Stimulated activated CD4-positive, alpha-beta T cell treated with anti-CD3 and anti-CD28 coated beads, Interleukin-12 subunit alpha, Interleukin-12 subunit beta, amount 100 ng/mL, for 24 hours (primary cell): ENCODE results near the gene COG2.

ENCODE experiments used
- DNase-seq, 2 experiments: peaks; one replicate each; pipeline ENCODE4 v3.0.0-alpha.2; 2020; ENCODE audit warnings: low read depth in 2 of 2

COG2 gene

GRCh38 chr1:230701895-230702768 is 59.9 kb downstream of the COG2 start:
- DNase-seq: no peak

DNA sequence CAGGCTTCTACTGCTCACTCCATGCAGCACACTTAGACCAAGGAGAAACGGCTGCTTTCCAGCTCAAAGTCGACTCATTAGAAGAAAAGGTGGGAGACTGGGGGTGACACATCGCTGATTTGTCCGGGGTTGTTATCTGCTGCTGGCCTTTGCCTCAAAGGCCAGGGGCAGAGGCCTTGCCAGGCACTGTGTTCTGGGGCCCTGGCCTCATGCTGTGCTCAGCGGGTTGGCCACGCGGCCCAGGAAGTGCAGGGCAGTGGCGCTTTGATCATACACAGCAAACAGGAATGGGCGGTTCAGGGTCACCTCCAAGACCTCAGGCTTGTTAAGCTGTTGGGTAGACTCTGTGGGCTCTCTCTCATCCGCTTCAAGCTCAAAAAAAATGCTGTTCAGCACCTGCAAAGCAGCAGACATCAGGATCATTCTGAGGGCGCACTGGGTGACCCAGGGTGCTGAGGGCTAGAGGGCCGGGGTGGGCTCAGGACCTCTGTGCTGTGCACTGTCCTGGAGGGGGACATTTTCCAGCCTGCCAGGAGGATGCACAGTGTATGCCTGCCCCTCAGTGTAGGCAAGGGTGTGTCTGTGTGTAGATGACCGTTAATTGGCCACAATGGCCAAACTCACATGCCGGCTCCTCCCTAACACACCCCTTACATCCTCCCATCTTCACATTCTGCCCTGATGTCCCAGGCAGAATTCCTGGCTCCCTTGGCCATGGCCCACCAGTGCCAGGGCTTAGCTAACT is 60.8 kb downstream of the COG2 start:
- no peak for DNase-seq

GRCh38 chr1:230703679-230704385 is 61.6 kb downstream of the COG2 start:
- no peak for DNase-seq

GRCh38 chr1:230704830-230705229 is 62.5 kb downstream of the COG2 start:
- DNase-seq: no peak

DNA sequence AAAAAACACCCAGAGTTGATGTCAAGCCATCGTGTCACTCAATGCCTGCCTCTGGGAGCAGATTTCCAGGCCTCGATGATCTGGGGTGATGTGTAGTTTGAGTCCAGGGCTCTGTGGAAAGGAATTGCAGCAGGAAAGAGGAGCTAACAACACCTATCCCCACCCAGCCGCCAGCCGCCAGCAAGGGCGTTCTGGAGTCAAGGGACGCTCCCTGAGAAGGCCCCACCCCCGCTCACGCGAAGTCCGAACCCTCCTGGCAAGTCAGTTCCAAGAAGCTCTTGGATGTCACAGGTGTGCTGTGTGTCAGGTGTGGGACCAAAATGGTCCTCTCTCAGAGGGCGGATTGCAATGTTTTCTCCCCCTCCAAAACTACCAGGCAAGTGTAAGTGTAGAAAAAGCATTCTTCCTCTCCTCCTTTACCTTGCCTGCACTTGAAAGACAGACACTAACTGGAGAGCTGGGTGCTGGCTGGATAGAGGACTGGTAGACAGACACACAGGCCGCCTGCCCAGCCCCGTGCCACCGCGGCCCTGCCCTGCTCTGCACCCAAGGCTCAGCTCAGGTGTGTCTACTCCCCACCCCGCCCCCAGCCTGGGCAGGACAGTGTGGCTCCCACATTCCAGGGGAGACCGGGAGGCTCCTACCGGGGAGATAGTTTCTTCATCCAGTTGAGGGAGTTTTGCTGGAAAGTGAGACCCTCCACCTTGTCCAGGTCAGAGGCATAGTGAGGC is 63.2 kb downstream of the COG2 start:
- no peak for DNase-seq

DNA sequence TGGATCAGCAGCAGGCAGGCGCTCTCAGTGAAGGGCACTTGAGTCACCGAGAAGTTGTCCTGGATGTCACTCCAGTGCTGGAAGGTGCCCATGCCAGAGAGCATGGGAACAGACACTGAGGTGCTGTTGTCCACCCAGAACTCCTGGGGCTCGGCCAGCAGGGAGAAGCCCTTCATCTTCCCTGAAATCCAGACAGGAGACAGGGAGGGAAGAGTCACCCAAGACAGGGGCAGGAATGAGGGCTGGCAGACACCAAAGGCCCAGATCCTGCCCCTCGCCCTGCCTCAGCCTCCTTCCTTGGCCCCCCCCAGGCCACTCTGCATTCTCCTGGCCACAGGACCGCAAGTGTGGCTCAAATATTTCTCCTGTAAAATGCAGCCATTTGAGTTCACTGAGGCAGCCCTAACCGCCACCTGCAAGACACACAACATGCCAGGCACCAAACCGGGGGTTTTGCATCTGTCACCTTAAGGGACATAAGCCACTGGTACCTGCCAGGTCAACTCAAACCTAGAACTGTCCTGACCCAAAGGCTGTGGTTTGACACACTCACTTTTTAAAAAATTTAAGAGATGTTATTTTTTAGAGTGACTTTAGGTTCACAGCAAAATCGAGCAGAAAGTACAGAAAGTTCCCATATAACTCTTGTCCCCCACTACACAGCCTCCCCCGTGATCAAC is 63.9 kb downstream of the COG2 start:
- DNase-seq: no peak

DNA sequence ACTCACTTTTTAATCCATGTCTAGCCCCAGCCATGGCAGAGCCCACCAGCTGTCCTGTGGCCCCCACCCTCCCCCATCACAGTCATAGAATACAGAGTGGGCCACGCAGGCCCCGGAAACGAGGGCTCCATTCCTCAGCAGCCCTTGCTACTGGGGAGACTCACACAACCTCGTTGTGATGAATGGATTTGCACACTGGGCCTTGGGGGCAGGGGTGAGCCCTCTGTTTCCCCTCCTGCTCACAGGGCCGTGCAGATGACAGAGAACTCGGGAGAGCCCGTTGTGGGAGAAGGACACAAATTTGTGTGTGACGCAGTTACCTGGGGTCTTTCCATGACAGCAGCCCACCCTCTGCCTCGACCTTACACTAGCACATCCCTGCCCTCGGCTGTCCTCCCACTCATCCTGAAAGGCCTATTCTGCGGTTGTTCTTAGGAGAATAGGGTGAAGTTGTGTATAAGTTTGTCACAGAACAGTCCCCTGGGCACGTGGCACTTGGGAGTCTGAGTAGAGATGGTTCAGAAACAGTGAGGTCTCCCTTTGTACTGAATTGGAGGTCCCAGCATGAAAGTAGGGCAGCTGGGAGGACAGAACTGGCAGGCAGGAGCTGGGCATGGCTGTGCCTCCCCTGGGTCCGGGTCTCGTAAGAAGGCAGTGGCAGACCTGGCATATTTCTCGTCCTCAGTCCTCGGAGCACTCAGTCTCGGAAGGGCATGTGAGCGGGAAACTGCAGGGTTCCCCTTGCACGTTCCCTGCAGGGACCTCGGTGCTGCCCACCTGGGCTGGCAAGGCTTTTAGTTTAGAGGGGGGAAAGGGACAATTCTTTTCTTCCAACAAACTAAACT is 64.8 kb downstream of the COG2 start:
- no peak for DNase-seq

DNA sequence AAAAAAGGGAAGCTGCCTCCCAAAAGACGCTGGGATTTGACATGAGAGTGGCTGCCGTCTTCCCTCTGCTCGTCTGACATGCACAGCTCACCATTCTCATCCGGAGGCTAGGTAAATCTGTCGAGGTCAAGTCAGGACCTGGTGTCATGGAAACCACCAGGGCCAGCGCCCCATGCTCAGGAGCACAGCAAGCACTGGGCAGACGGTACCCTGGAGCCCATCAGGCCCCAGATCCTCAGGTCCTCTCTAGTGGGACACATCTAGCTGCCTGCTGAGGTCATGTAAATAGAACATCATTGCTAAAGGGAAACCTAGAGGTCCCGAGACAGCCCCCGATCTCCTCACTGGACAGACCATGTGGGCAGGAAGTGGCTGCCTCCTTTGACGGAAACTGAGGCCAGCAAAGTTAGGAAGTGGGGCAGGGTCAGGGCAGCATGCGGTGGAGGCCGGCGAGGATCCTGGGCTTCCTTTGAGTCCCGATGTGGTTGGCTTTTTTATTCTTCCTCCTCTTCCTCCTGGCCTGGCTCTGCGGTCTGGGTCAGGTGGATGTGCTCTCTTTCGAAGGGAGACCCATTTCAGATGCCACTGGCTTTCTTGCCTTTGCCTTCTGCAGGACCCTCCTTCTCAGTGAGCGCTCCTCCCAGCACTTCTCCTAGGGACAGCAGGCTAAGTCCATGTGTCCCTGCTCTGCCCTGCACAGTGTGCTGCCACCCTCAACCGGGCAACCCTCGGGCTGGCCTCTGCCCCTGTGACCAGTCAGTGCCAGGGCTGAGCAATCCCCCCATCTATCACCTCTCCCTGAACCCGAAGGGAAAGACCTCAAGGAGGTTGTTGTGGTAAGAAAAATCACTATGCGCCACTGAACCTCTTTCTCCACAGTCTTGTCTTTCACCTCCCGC is 65.7 kb downstream of the COG2 start:
- DNase-seq: no peak

- no peak for DNase-seq
Measured at GRCh38 chr1:230708631-230709580, 66.6 kb downstream of the COG2 start.

DNA sequence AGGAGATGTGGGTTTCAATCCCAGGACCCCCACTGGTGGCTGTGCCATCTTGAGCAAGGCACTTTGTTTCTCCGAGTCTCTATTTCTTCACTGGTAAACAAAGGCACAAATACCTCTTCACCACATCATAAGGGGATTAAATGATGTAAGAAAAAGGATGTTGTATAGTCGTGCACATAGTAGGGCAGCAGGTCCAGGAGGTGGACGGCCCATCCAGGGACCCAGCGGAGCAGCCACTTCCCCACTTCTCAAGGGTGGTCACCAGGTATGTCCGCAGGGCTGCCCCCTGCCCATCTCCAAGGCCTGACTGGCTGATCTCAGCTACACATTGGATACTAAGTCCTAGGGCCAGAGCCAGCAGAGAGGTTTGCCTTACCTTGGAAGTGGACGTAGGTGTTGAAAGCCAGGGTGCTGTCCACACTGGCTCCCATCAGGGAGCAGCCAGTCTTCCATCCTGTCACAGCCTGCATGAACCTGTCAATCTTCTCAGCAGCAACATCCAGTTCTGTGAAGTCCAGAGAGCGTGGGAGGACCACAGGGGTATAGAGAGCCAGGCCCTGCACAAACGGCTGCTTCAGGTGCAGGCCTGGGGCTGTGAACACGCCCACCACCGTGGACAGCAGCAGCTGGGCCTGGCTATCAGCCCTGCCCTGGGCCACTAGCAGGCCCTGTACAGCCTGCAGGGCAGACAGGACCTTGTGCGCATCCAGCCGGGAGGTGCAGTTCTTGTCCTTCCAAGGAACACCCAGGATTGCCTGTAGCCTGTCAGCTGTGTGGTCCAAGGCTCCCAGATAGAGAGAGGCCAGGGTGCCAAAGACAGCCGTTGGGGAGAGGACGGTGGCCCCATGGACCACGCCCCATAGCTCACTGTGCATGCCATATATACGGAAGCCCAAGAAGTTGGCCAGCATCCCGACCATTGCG is 67.6 kb downstream of the COG2 start:
- DNase-seq: no peak

DNA sequence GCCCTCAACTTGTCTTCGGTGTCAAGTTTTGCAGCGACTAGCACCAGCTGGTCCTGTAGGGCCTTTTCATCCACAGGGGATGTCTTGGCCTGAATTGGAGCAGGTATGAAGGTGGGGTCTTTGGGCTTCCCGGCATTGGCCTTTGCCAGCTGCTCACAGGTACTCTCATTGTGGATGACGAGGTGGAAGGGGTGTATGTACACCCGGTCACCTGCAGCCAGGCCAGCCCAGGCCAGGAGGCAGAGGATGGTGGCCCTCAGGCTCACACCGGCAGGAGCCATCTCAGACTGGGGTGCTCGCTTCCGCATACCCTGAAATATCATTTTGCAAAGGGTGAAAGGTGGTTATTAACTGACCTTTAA is 68.2 kb downstream of the COG2 start:
- DNase-seq: no peak

DNA sequence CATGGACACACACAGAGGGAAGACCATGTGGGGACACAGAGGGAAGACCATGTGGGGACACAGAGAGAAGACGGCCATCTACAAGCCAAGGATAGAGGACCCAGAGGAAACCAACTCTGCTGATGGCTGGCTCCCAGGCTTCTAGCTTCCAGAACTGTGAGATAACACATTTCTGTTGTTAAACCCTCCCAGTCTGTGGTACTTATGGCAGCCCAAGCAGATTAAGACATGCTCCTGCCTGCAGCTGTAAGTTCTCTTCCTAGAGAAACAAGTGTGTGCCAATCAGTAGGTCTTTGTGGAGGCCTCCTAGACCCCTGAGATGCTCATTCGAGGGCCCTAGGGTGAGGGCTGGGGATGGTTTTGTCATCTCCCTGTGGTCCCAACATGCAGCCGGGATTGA is 69.0 kb downstream of the COG2 start:
- no peak for DNase-seq

DNA sequence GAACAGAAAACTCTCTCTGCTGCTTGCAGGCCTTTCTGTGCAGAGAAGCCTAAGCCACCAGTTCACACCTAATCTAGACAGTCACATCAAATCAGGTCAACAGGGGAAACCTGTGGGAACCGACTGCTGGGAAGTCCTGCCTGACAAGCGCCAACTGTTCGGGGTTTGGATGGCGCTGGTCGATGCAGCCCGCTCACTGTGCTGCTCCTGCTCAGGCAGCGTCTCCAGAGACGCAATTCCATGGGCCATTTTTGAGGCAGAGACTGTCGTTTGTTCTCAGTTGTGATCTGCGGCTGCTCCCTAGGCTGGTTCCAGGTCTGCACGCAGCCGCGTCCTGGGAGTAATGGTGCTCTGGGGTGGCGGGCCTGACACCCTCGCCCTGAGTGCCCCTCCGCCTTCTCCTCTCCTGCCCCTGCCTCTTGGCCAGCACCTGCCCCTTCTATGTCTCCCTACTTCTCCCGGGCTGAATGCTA is 70.2 kb downstream of the COG2 start:
- no peak for DNase-seq

DNA sequence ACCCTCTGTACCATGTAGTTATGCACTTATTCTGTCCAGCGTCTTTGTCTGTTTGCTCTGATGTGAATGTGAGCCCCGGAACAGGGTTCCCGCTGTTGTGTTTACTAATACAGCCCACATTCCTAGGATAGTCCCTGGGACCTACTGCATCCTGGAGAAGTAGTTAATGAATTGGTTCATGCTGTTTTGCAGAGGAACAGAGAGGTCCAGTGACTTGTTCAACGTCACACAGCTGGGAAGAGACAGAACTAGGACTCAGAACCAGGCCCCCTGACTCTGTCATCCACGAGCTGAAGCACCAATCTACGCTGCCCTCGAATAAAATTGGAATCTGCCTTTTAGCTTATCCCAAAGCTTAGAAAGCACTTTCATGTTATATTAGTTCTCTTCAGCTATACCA is 70.9 kb downstream of the COG2 start:
- DNase-seq: no peak

DNA sequence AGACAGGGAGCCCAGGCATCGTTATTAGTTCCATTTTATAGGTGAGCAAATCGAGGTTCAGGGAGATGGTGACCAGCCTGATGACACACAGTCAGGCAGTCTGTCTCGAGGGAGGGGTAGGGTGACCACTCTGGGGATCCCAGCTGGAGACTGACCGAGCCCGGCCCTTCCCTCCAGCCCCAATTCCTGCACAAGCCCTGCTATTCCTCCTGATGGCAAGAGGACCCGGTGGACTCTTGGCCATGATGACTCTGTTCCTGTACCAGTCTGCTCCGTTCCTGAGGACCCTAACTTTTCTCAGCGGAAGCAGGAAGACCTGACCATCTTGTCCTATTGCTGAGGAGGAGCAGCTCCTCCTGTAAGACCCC is 71.2 kb downstream of the COG2 start:
- no peak for DNase-seq

GRCh38 chr1:230713915-230714764 is 71.9 kb downstream of the COG2 start, which contains the start of gene AGT:
Gene AGT, minus strand, starts transcription at chr1:230714122. Its CDS starts 3,299 bp downstream, at chr1:230710823.
- no peak for DNase-seq
